ENCODE data around the gene GAST.
A peak's percentile ranks its signal among the peaks of the same experiment; 100 is the strongest.

The GAST gene

GRCh38 chr17:41707803-41708669 is 4.1 kb upstream of the GAST start:
- no peak for DNase-seq (ENCODE audit: low read depth, low spot score)

GRCh38 chr17:41710472-41711090 is 1.6 kb upstream of the GAST start:
- no peak for DNase-seq (ENCODE audit: low read depth, low spot score)

DNA sequence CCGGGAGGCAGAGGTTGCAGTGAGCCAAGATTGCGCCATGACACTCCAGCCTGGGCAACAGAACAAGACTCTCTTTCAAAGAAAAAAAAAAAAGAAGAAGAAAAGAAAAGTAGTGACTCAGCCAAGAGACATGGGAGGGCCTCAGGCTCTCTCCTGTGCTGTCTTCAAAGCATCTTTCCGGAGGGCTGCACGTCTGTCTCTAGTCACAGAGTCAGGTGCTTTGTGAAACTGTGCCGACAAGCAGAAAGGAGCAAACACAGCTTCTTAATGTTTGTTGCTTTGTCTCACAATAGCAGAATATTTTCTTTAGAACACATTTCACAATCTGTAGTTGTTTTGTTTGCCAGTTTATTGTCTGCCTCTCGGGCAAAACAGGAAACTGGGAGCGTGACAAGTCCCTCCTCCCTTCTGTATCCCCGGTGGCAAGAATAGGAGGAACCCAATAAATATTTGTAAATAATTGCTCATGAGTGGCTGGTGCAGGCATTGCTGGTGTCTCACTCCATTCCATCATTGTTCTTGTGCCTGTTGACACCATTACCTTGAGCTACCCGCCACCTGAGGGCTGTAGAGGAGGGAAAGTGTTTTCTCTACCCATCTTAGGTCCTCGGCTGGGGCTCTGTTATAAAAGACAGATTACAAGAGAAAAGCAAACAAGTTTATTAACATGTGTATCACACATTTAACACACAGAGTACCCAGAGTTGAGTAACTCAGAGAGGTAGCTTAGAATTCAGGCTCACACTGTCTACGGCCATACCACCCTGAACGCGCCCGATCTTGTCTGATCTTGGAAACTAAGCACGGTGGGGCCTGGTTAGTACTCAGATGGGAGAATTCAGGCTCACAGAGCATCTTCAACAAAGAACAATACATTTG is 5.5 kb downstream of the GAST start:
- peak; percentile 70 for DNase-seq (ENCODE audit: low read depth, low spot score)

DNA sequence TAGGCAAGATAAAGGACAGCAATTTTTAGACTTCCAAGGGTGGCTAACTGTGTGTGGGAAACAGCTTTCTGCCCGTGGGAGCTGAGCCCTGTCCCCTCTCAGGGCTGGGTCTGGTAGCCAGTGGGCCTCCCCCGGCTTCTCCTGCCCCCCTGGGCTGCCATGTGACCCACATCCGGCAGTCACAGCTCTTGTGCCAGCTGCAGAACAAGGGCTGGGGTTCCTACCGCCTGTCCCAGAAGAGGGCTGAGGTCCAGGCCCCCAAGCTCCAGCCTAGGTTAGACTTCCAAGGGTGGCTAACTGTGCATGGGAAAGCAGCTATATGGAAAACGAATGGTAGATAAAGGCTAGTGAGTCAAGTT is 6.1 kb downstream of the GAST start:
- no peak for DNase-seq (ENCODE audit: low read depth, low spot score)

GRCh38 chr17:41722231-41722630 is 10.1 kb downstream of the GAST start:
- DNase-seq (ENCODE audit: low read depth, low spot score) = no peak

GRCh38 chr17:41723801-41724475 is 11.8 kb downstream of the GAST start:
- no peak for DNase-seq (ENCODE audit: low read depth, low spot score)

- no peak for DNase-seq (ENCODE audit: low read depth, low spot score)
Observed at GRCh38 chr17:41724476-41725050, 12.4 kb downstream of the GAST start.

GRCh38 chr17:41725134-41725533 is 13.0 kb downstream of the GAST start:
- DNase-seq (ENCODE audit: low read depth, low spot score) = no peak

GRCh38 chr17:41728056-41728455 is 15.9 kb downstream of the GAST start:
- DNase-seq (ENCODE audit: low read depth, low spot score) = no peak

DNA sequence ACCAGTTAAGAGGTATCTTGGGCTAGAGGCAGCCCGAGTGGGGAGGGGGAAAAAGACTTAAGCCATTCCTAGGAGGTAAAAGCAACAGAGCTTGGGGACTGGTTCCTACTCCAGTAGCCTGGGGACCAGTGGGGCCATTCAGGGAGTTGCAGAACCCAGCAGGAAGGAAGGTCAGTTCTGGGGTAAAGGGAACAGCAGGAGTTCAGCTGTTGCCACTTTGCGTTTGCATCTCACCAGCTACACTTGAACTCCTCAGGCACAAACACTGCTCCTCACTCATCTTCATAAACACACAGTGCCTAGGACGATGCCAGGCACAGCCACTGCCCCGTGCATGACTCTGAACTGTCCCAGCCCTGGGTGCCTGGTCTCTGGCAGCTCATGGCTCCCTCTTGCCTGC is 18.3 kb downstream of the GAST start:
- DNase-seq (ENCODE audit: low read depth, low spot score) = no peak

GRCh38 chr17:41731836-41732235 is 19.7 kb downstream of the GAST start:
- no peak for DNase-seq (ENCODE audit: low read depth, low spot score)

DNA sequence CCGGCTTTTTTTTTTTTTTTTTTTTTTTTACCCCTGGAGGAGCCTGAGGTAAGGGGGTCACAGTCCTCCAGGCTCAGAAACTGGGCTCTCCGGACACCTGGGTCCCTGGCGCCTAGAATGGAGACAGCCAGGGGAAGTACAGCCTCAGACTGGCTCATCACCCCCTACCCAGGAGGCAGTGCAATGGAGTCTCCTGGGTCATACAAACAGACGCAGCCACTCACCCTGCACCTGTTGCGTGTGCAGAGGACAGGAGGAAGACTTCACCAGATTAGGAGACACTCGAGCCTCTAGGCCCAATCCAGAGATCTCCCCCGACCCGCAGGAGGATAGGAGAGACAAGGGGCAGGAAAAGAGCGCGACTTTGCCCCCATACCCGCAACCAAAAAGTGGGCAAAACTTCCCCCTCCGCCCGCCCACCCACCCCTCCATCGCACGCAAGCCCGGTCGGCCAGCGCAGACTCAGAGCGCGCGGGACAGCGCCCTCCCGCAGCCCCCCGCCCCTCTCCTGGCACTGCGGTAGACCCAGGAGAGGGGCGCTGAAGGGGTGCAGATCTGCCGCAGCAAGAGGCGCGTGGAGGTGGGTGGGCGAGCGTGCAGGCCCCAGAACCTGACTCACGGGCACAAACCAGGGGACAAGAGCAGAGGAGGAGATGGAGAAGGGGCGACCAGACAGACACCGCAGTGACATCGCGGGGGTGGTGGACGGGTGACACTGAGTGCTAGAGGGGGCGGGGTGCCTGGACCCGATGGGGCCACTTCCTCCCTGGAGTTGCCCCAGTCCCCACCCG is 21.4 kb downstream of the GAST start:
- no peak for DNase-seq (ENCODE audit: low read depth, low spot score)

- peak; percentile 83 for DNase-seq (ENCODE audit: low read depth, low spot score)
Observed at GRCh38 chr17:41734139-41734948, 22.2 kb downstream of the GAST start, which contains the start of gene HAP1. Gene HAP1, minus strand, starts transcription at chr17:41734643. Its CDS starts 9 bp downstream, at chr17:41734634.

DNA sequence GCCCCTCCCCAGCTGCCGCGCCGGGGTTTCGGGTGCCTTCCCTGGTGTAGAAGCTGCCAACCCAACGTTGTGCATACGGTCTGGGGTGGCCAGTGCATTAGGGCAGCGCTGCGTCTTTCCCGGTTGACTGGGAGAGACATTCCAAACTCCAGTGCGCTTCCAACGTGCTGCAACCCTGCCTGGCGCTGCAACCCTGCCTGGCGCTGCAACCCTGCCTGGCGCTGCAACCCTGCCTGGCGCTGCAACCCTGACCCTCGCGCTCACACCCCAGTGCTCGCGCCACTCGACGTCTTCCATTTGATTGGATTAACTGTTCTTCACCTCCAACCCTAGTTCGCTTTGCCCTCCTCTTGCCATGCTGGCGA is 22.8 kb downstream of the GAST start:
- no peak for DNase-seq (ENCODE audit: low read depth, low spot score)

- no peak for DNase-seq (ENCODE audit: low read depth, low spot score)
Observed at GRCh38 chr17:41735744-41736143, 23.6 kb downstream of the GAST start.

- DNase-seq (ENCODE audit: low read depth, low spot score) = no peak
Observed at GRCh38 chr17:41736983-41737679, 25.0 kb downstream of the GAST start.

DNA sequence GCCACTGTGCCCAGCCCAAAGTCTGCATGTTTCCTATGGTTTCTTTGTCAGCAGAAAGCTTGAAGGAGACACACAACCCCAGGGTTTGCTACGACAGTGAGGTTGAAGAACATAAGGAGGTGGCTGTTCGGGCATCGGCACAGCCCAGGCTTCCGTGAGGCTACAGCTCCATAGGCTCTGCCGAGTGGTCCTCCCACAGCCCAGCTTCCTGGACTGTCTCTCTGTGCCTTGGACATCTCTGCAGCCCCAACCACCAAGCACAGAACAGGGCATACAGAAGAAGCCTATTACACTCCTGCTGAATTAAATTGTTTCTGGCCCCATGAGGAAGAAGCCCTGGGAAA is 25.5 kb downstream of the GAST start:
- no peak for DNase-seq (ENCODE audit: low read depth, low spot score)

DNA sequence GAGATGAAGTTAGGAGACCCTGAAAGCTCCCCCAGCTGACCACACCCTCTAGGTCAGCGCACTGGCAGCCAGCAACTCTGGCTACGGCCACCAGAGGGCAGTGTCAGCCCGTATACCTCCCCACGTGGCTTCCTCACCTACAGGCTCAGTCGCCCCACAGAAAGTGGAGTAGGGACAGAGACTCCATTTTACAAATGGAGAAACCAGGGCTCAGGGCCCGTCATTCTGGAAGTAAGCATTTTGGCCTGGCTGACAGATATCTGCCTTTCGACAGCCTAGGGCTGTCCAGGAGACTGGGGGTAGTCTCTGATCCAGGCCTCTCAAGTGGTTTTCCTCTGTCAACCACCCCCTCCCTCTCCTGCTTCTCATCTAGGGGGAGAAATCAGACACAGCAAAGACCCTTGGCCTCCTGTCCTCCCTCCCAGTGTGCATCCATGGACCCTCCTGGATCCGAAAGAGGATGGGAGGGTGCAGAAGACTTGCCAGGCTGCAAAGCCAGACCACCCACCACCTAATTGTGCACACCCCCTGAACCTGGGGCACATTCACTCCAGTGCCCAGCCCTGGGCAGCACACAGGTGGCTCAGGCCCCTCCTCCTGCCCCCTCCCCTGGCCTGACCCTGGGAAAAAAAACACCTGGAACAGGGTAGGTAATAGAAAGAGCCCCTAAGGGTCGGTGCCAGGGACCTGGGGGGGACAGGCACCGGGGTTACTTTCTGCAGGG is 26.1 kb downstream of the GAST start:
- peak; percentile 96 for DNase-seq (ENCODE audit: low read depth, low spot score)

DNA sequence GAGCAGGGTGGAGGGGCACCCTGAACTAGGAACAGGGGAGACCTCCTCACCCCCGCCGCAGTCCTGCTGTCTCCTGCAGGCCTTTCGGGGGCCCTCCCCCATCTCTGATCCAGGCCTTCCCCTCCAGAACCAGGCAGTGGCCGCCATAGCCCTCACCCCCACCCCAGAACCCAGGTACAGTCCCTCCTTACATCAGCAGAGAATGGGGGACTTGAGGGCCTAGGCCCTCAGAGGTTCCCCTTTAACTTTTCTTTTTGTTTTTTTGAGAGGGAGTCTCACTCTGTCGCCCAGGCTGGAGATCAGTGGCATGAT is 26.6 kb downstream of the GAST start:
- DNase-seq (ENCODE audit: low read depth, low spot score) = no peak
